Measurements from ENCODE around the gene NAPEPLD.
"Not testable (repeated sequence)": the region's sequence is repeated elsewhere in the genome, so short reads cannot be mapped to it uniquely, and the experiment has no call there.

The NAPEPLD gene

GRCh38 chr7:103148994-103149807 is at the start of gene NAPEPLD:
Gene NAPEPLD (minus strand): TSS chr7:103149099. CDS start chr7:103128776, 20,323 bp downstream.
- no peak for FAIRE-seq

- not testable (repeated sequence) for FAIRE-seq
These were observed 49.2 kb upstream of the NAPEPLD start for GRCh38 chr7:103198079-103198478.

- FAIRE-seq = not testable (repeated sequence)
These were observed 46.5 kb upstream of the NAPEPLD start for GRCh38 chr7:103195364-103195763.

GRCh38 chr7:103172415-103173146 is 23.7 kb upstream of the NAPEPLD start:
- FAIRE-seq = not testable (repeated sequence)

- FAIRE-seq = not testable (repeated sequence)
These were observed 23.0 kb upstream of the NAPEPLD start for GRCh38 chr7:103171695-103172414.

- FAIRE-seq = not testable (repeated sequence)
These were observed 18.1 kb upstream of the NAPEPLD start for GRCh38 chr7:103166921-103167544.

GRCh38 chr7:103163087-103163825 is 14.4 kb upstream of the NAPEPLD start:
- FAIRE-seq = not testable (repeated sequence)

GRCh38 chr7:103162641-103163040 is 13.7 kb upstream of the NAPEPLD start:
- not testable (repeated sequence) for FAIRE-seq

- not testable (repeated sequence) for FAIRE-seq
These were observed 13.2 kb upstream of the NAPEPLD start for GRCh38 chr7:103161998-103162616.

- FAIRE-seq = not testable (repeated sequence)
These were observed 10.2 kb upstream of the NAPEPLD start for GRCh38 chr7:103159072-103159471.

- not testable (repeated sequence) for FAIRE-seq
These were observed 6.6 kb upstream of the NAPEPLD start for GRCh38 chr7:103155331-103156024.

- FAIRE-seq = no peak
These were observed 5.1 kb upstream of the NAPEPLD start for GRCh38 chr7:103154042-103154441.

- FAIRE-seq = not testable (repeated sequence)
These were observed 4.1 kb upstream of the NAPEPLD start for GRCh38 chr7:103152744-103153617.

- not testable (repeated sequence) for FAIRE-seq
These were observed 3.2 kb upstream of the NAPEPLD start for GRCh38 chr7:103151993-103152676.

- FAIRE-seq = no peak
These were observed 1.3 kb upstream of the NAPEPLD start for GRCh38 chr7:103150192-103150591.

- no peak for FAIRE-seq
These were observed 895 bp upstream of the NAPEPLD start for GRCh38 chr7:103149808-103150180.

GRCh38 chr7:103148131-103148993 is 537 bp downstream of the NAPEPLD start:
- FAIRE-seq = peak; percentile 6

- not testable (repeated sequence) for FAIRE-seq
These were observed 4.1 kb downstream of the NAPEPLD start for GRCh38 chr7:103144754-103145153.
